HL-60 (cell line): ENCODE measurements around the gene PCDHB7.
"Not testable (repeated sequence)": the region's sequence is repeated elsewhere in the genome, so short reads cannot be mapped to it uniquely, and the experiment has no call there.

Source experiments
- DNase-seq, 2 experiments: peaks; one replicate each; pipeline ENCODE4 v3.0.0-alpha.2; 2010 to 2020; ENCODE audit warnings: low read depth in 1 of 2, low spot score in 1 of 2
- H3K27ac ChIP-seq: fragments of 250-450 bp; sonication (Bioruptor Pico); replicated peaks from 2 replicates; pipeline ENCODE4 v1.5.1; 2020; ENCODE audit warnings: mild to moderate bottlenecking, moderate library complexity
- H3K27me3 ChIP-seq: fragments of 250-450 bp; sonication (Bioruptor Pico); 2 replicates; pipeline ENCODE4 v1.5.1; 2021; ENCODE audit warnings: mild to moderate bottlenecking, moderate library complexity; ENCODE audit not compliant: insufficient read depth, poor library complexity, severe bottlenecking
- H3K4me3 ChIP-seq: replicated peaks from 2 replicates; pipeline ENCODE4 v1.5.1; 2011; ENCODE audit warnings: mild to moderate bottlenecking, control low read depth, low read length; ENCODE audit not compliant: insufficient read depth
- GABPA ChIP-seq: IDR thresholded peaks from 2 replicates; pipeline ENCODE4 v1.6.1; 2012; ENCODE audit warnings: low read depth
- POLR2AphosphoS5 ChIP-seq: IDR thresholded peaks from 2 replicates; pipeline ENCODE4 v1.6.1; 2012; ENCODE audit warnings: low read depth
- SPI1 ChIP-seq: IDR thresholded peaks from 2 replicates; pipeline ENCODE4 v1.6.1; 2012; ENCODE audit warnings: low read depth, mild to moderate bottlenecking, borderline replicate concordance
- TF ChIP-seq, protein P1 (sequence below): IDR thresholded peaks from 2 replicates; pipeline ENCODE4 v1.6.1; 2012; ENCODE audit warnings: low read depth; ENCODE audit not compliant: insufficient replicate concordance
- TF ChIP-seq, protein P2 (sequence below): IDR thresholded peaks from one replicate; pipeline ENCODE4 v1.5.1; 2011; ENCODE audit warnings: low read length, control low read depth, inconsistent platforms; ENCODE audit not compliant: insufficient read depth

The PCDHB7 gene

DNA sequence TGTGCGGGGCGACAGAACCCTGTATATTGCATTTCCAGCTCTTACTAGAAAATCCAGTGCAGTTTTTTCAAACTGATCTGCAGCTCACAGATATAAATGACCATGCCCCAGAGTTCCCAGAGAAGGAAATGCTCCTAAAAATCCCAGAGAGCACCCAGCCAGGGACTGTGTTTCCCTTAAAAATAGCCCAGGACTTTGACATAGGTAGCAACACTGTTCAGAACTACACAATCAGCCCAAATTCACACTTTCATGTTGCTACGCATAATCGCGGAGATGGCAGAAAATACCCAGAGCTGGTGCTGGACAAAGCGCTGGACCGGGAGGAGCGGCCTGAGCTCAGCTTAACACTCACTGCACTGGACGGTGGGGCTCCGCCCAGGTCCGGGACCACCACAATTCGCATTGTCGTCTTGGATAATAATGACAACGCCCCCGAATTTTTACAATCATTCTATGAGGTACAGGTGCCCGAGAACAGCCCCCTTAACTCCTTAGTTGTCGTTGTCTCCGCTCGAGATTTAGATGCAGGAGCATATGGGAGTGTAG is 36.7 kb upstream of the PCDHB7 start:
- no peaks in the 10 kb centered on the region for H3K27me3 ChIP-seq
- H3K27ac ChIP-seq = no peak overlapping the region
- DNase-seq = no peak
- TF ChIP-seq, protein P1, sequence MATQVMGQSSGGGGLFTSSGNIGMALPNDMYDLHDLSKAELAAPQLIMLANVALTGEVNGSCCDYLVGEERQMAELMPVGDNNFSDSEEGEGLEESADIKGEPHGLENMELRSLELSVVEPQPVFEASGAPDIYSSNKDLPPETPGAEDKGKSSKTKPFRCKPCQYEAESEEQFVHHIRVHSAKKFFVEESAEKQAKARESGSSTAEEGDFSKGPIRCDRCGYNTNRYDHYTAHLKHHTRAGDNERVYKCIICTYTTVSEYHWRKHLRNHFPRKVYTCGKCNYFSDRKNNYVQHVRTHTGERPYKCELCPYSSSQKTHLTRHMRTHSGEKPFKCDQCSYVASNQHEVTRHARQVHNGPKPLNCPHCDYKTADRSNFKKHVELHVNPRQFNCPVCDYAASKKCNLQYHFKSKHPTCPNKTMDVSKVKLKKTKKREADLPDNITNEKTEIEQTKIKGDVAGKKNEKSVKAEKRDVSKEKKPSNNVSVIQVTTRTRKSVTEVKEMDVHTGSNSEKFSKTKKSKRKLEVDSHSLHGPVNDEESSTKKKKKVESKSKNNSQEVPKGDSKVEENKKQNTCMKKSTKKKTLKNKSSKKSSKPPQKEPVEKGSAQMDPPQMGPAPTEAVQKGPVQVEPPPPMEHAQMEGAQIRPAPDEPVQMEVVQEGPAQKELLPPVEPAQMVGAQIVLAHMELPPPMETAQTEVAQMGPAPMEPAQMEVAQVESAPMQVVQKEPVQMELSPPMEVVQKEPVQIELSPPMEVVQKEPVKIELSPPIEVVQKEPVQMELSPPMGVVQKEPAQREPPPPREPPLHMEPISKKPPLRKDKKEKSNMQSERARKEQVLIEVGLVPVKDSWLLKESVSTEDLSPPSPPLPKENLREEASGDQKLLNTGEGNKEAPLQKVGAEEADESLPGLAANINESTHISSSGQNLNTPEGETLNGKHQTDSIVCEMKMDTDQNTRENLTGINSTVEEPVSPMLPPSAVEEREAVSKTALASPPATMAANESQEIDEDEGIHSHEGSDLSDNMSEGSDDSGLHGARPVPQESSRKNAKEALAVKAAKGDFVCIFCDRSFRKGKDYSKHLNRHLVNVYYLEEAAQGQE = no peak
- TF ChIP-seq SPI1 = no peak
- no peak overlapping the region for H3K4me3 ChIP-seq

DNA sequence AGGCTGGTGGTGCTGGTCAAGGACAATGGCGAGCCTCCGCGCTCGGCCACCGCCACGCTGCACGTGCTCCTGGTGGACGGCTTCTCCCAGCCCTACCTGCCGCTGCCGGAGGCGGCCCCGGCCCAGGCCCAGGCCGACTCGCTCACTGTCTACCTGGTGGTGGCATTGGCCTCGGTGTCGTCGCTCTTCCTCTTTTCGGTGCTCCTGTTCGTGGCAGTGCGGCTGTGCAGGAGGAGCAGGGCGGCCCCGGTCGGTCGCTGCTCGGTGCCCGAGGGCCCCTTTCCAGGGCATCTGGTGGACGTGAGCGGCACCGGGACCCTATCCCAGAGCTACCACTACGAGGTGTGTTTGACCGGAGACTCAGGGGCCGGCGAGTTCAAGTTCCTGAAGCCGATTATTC is 35.1 kb upstream of the PCDHB7 start:
- H3K27me3 ChIP-seq, DNase-seq, H3K4me3 ChIP-seq, H3K27ac ChIP-seq: not testable (repeated sequence)

DNA sequence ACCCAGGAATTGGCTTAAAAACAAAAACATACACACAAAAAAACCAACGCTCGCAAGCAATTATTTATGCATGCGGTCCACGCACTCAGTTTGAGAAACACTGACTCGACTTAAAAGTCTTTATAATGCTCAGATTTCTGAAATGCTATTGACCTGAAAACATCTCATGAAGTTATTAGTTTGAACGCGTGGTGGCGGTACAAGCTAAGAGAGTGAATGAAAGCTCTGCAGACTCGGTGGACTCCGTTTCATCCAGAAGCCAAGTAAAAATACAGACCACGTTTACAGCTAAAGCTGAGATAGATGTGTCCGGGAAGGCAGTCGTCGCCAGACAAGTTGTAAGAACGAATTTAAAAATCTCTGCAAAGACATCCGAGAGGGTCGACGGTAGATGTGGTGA is 22.6 kb upstream of the PCDHB7 start, which contains the start of gene PCDHB6:
Gene PCDHB6 (plus strand): TSS at position 246 of the 400 bp plus-strand sequence. CDS start 201 bp downstream, outside the sequence.
- Histone ChIP-seq H3K4me3 (no peak within 1 kb of the TSS), H3K27ac (no peak within 1 kb of the TSS), H3K27me3 (no peaks in the 10 kb centered on the region)
- DNase-seq = no peak
- TF ChIP-seq, protein P1 = no peak
- TF ChIP-seq SPI1 (no peak), POLR2AphosphoS5 (no peak), GABPA (no peak)
- TF ChIP-seq, protein P2, sequence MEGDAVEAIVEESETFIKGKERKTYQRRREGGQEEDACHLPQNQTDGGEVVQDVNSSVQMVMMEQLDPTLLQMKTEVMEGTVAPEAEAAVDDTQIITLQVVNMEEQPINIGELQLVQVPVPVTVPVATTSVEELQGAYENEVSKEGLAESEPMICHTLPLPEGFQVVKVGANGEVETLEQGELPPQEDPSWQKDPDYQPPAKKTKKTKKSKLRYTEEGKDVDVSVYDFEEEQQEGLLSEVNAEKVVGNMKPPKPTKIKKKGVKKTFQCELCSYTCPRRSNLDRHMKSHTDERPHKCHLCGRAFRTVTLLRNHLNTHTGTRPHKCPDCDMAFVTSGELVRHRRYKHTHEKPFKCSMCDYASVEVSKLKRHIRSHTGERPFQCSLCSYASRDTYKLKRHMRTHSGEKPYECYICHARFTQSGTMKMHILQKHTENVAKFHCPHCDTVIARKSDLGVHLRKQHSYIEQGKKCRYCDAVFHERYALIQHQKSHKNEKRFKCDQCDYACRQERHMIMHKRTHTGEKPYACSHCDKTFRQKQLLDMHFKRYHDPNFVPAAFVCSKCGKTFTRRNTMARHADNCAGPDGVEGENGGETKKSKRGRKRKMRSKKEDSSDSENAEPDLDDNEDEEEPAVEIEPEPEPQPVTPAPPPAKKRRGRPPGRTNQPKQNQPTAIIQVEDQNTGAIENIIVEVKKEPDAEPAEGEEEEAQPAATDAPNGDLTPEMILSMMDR = no peak

DNA sequence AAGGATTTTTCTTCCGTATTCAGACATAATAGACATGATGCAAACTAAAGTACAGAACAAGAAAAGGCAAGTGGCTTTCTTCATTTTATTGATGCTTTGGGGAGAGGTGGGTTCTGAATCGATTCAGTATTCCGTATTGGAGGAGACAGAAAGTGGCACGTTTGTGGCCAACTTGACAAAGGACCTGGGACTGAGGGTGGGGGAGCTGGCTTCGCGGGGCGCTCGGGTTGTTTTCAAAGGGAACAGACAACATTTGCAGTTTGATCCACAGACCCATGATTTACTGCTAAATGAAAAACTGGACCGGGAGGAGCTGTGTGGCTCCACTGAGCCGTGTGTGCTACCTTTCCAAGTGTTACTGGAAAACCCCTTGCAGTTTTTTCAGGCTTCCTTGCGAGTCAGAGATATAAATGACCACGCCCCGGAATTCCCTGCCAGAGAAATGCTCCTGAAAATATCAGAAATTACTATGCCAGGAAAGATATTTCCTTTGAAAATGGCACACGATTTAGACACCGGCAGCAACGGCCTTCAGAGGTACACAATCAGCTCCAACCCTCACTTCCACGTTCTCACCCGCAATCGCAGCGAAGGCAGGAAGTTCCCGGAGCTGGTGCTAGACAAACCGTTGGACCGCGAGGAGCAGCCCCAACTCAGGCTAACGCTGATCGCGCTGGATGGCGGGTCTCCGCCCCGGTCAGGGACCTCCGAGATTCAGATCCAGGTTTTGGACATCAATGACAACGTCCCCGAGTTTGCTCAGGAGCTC is 22.0 kb upstream of the PCDHB7 start:
- TF ChIP-seq GABPA = no peak
- TF ChIP-seq, protein P2 = no peak
- TF ChIP-seq, protein P1 = no peak
- TF ChIP-seq POLR2AphosphoS5 = no peak
- TF ChIP-seq SPI1 = no peak
- Histone ChIP-seq H3K27me3 (no peaks in the 10 kb centered on the region), H3K4me3 (no peak overlapping the region), H3K27ac (no peak overlapping the region)
- no peak for DNase-seq
